ENCODE data around the gene MECP2. TPM values are rescaled to one million over a fixed set of nuclear protein-coding genes. Genes with fewer than 3 reads are reported as not detected.

The MECP2 gene
- total and polyA plus RNA-seq, 8 donors: 10.7 to 47.9 (median 18.4) TPM

DNA sequence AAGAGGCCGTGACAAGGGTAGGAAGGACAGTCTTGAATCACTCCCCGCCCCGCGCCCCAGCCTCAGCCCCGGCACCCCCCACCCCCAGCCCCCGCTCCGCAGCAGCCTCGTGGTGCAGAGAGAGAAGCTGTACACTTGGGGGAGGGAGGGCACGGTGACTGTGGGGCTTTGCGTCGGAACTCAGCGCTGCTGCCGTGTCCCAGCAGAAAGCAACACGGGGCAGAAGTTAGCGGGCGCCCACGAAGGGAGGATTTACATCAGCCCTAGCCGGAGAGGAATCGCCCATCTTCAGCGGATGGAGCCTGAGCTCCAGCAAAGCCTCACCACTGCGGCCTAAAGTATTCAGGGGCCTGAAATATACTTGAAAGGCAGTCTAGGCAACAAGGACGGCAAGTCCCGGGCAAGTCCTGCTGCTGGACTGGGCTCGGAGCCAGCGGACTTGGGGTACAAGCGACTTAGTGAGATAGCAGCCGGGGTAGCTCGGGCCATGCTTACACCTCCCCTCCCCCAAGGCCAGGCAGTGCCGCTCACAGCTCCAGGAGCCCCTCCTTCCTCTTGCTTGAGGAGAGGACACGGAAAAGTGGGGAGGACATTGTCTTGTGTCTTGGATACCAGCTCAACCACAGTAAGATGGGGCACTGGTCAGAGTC is 28.0 kb upstream of the MECP2 start:
- WGBS, 5 donors: 71 to 84% (median 80%) methylated on average over 12 to 30 of the region's 30 CpGs
- H3K27me3 ChIP-seq: peaks cover 0 to 8% (median 0%) of the 10 kb centered on the region in 3 donors
- DNase-seq: no peak
- peaks cover 0 to 11% (median 2%) of the 10 kb centered on the region in 4 donors for H3K9me3 ChIP-seq
- no peak for TF ChIP-seq POLR2A (IDR thresholded peaks at IDR 0.05)
- TF ChIP-seq, protein P1, sequence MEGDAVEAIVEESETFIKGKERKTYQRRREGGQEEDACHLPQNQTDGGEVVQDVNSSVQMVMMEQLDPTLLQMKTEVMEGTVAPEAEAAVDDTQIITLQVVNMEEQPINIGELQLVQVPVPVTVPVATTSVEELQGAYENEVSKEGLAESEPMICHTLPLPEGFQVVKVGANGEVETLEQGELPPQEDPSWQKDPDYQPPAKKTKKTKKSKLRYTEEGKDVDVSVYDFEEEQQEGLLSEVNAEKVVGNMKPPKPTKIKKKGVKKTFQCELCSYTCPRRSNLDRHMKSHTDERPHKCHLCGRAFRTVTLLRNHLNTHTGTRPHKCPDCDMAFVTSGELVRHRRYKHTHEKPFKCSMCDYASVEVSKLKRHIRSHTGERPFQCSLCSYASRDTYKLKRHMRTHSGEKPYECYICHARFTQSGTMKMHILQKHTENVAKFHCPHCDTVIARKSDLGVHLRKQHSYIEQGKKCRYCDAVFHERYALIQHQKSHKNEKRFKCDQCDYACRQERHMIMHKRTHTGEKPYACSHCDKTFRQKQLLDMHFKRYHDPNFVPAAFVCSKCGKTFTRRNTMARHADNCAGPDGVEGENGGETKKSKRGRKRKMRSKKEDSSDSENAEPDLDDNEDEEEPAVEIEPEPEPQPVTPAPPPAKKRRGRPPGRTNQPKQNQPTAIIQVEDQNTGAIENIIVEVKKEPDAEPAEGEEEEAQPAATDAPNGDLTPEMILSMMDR (IDR thresholded peaks at IDR 0.05): no peak
- no peak for TF ChIP-seq EP300 (IDR thresholded peaks at IDR 0.05)
- no peak for TF ChIP-seq POLR2AphosphoS5 (IDR thresholded peaks at IDR 0.05)
- H3K4me3 ChIP-seq: no peak overlapping the region
- H3K36me3 ChIP-seq: no peaks in the 10 kb centered on the region
- no peaks in the 10 kb centered on the region for H3K4me1 ChIP-seq
- H3K27ac ChIP-seq: no peak overlapping the region
- intact Hi-C loops (cut with DNase I; ENCODE audit: low total_unique reads): no loop called here

DNA sequence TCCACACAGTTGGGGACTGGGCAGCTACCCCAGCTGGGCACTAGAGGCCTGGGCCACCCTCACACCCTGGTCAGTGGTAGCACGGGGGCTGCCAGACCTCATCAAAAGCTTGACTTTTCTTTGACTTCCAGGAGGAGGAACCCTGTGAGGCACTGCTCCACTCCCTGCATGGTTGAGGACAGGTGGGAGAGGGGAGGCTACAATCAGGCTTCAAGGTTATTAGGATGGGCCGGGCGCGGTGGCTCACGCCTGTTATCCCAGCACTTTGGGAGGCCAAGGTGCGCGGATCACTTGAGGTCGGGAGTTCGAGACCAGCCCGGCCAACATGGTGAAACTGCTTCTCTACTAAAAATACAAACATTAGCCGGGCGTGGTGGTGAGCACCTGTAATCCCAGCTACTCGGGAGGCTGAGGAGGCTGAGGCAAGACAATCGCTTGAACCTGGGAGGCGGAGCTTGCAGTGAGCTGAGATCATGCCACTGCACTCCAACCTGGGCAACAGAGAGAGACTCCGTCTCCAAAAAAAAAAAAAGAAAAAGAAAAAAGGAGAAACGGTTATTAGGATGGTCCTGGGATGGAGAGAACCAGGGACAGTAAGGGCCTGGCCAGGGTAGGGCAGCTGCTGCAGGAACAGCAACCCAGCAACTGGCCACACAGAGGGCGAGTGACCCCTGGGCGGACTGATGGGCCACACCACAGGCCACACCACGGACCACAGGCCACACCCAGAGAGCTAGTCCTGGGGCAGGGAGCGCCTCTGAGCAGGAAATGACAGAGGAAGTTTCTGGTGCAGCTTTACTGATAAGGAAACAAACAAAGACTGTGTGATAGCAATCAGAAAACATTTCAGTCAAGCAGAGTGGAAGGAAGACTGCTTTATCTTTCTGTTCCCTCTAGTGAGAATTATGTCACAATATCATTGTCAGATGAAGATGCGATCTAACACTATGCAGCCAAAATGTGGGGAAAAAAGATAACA is 26.0 kb upstream of the MECP2 start:
- DNase-seq: peak; percentile 33 to 46
- WGBS, 5 donors: 73 to 86% (median 74%) methylated on average over 15 to 22 of the region's 22 CpGs
- TF ChIP-seq, protein P1 (IDR thresholded peaks at IDR 0.05): no peak
- TF ChIP-seq POLR2A (IDR thresholded peaks at IDR 0.05) (no peak), POLR2AphosphoS5 (IDR thresholded peaks at IDR 0.05) (peak in 1 of 3 donors; percentile 11)
- H3K36me3 ChIP-seq: no peaks in the 10 kb centered on the region
- peaks cover 0 to 8% (median 0%) of the 10 kb centered on the region in 3 donors for H3K27me3 ChIP-seq
- H3K27ac ChIP-seq: no peak overlapping the region
- intact Hi-C loops (cut with DNase I; ENCODE audit: low total_unique reads): no loop called here
- H3K4me3 ChIP-seq: no peak overlapping the region
- H3K4me1 ChIP-seq: no peaks in the 10 kb centered on the region
- H3K9me3 ChIP-seq: peaks cover 0 to 15% (median 3%) of the 10 kb centered on the region in 4 donors

DNA sequence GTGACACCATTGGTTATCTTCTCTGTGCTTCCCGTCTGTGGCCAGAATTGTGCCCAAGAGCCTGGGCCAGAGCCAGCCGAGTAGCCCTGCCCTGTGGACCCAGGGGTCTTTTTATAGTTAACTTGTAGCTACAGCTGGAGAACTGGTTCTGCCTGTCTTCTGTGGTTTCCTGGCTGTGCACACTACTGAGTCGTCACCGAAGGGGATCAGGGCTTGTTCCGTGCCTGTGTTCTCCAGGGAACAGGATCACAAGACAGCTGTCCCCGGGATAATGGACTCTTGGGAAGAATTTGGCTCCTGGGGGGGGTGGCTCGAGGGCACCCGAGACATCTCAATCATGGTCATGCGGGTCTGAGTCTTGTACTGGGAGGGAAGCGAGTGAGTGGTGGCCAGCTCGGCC is 24.4 kb upstream of the MECP2 start:
- Histone ChIP-seq H3K27me3 (peaks cover 0 to 11% (median 0%) of the 10 kb centered on the region in 3 donors), H3K27ac (no peak overlapping the region), H3K4me1 (no peaks in the 10 kb centered on the region), H3K4me3 (no peak overlapping the region), H3K9me3 (peaks cover 0 to 21% (median 3%) of the 10 kb centered on the region in 4 donors), H3K36me3 (no peaks in the 10 kb centered on the region)
- 34 to 59% (median 49%) methylated on average over 9 to 11 of the region's 11 CpGs for WGBS, 5 donors
- no peak for TF ChIP-seq EP300 (IDR thresholded peaks at IDR 0.05)
- no peak for TF ChIP-seq POLR2AphosphoS5 (IDR thresholded peaks at IDR 0.05)
- no peak for TF ChIP-seq POLR2A (IDR thresholded peaks at IDR 0.05)
- TF ChIP-seq, protein P1 (IDR thresholded peaks at IDR 0.05): no peak
- DNase-seq: peak in 1 of 2 donors; percentile 84
- intact Hi-C loops (cut with DNase I; ENCODE audit: low total_unique reads): no loop called here

DNA sequence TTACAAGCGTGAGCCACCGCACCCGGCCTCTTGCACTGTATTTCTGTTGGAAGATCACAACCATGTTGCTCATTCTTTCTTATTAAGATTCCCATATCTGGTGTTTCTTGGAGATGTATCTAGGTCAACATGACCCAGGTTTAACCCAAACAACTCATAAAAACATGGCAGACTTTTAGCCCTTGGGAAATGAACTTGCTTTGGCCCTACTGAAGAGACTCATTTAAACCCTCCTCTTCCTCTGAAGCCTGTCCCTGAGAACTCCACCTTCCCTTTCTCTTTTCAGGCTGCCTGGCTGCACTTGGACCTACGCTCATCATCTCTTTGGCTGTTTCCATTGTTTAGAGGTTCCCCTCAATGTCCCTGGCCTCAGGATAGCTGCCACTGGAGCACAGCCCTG is 23.7 kb upstream of the MECP2 start:
- peaks cover 0 to 9% (median 0%) of the 10 kb centered on the region in 3 donors for H3K27me3 ChIP-seq
- peaks cover 0 to 19% (median 3%) of the 10 kb centered on the region in 4 donors for H3K9me3 ChIP-seq
- no peak for TF ChIP-seq EP300 (IDR thresholded peaks at IDR 0.05)
- TF ChIP-seq, protein P1 (IDR thresholded peaks at IDR 0.05): no peak
- TF ChIP-seq POLR2A (IDR thresholded peaks at IDR 0.05): no peak
- intact Hi-C loops (cut with DNase I; ENCODE audit: low total_unique reads): no loop called here
- 70 to 95% (median 95%) methylated on average over 4 of the region's 4 CpGs for WGBS, 5 donors
- no peak overlapping the region for H3K27ac ChIP-seq
- H3K36me3 ChIP-seq: no peaks in the 10 kb centered on the region
- no peak for DNase-seq
- H3K4me1 ChIP-seq: no peaks in the 10 kb centered on the region
- no peak overlapping the region for H3K4me3 ChIP-seq
